ENCODE measurements around the gene PSMB8. TPM values are rescaled to one million over a fixed set of nuclear protein-coding genes. Genes with fewer than 3 reads are reported as not detected.
A peak's percentile ranks its signal among the peaks of the same experiment; 100 is the strongest.

PSMB8 gene
- total RNA-seq, 2 donors from 2014 or later: 9.9 to 24.1 TPM

GRCh38 chr6:32799740-32800139 is 44.1 kb downstream of the PSMB8 start:
- TF ChIP-seq, protein P1, sequence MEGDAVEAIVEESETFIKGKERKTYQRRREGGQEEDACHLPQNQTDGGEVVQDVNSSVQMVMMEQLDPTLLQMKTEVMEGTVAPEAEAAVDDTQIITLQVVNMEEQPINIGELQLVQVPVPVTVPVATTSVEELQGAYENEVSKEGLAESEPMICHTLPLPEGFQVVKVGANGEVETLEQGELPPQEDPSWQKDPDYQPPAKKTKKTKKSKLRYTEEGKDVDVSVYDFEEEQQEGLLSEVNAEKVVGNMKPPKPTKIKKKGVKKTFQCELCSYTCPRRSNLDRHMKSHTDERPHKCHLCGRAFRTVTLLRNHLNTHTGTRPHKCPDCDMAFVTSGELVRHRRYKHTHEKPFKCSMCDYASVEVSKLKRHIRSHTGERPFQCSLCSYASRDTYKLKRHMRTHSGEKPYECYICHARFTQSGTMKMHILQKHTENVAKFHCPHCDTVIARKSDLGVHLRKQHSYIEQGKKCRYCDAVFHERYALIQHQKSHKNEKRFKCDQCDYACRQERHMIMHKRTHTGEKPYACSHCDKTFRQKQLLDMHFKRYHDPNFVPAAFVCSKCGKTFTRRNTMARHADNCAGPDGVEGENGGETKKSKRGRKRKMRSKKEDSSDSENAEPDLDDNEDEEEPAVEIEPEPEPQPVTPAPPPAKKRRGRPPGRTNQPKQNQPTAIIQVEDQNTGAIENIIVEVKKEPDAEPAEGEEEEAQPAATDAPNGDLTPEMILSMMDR (IDR thresholded peaks at IDR 0.05): no peak
- TF ChIP-seq POLR2A (IDR thresholded peaks at IDR 0.05): no peak
- Histone ChIP-seq H3K27ac (no peak overlapping the region), H3K27me3 (no peaks in the 10 kb centered on the region), H3K9me3 (no peaks in the 10 kb centered on the region), H3K4me1 (peaks cover 7% of the 10 kb centered on the region), H3K36me3 (replicated peaks in 1 of 2; ENCODE audit: insufficient read depth in 1 of 2, low read depth in 2 of 2) (no peaks in the 10 kb centered on the region), H3K4me3 (no peak overlapping the region)
- ATAC-seq (no peak), DNase-seq (no peak)
- 55 to 62% methylated on average over 3 of the region's 3 CpGs for WGBS, 2 donors
- intact Hi-C loops (cut with DNase I): no loop called here

DNA sequence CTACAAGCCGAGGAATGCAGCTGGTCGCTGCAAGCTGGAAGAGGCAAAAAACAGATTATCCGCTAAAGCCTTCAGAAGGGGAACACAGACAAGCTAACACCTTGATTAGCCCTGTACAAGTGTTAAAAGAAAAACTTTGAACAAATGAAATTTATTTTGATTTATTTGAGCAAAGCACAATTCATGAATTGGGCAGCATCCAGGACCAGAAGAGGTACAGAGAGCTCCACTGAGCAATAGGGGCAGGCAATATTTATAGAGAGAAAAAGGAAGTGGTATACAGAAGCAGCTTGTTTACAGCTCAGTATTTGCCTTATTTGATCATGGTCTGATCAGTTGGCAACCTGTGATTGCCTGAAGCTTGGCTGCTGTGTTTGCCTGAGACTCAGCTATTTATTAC is 44.7 kb downstream of the PSMB8 start:
- peaks cover 7% of the 10 kb centered on the region for H3K4me1 ChIP-seq
- H3K27ac ChIP-seq: no peak overlapping the region
- ATAC-seq (no peak), DNase-seq (no peak)
- intact Hi-C loops (cut with DNase I): no loop called here
- WGBS, 2 donors: 85 to 96% methylated on average over 3 of the region's 3 CpGs
- no peaks in the 10 kb centered on the region for H3K9me3 ChIP-seq
- TF ChIP-seq, protein P1 (IDR thresholded peaks at IDR 0.05): no peak
- no peak for TF ChIP-seq POLR2A (IDR thresholded peaks at IDR 0.05)
- no peak overlapping the region for H3K4me3 ChIP-seq
- no peaks in the 10 kb centered on the region for H3K27me3 ChIP-seq
- no peaks in the 10 kb centered on the region for H3K36me3 ChIP-seq (replicated peaks in 1 of 2; ENCODE audit: insufficient read depth in 1 of 2, low read depth in 2 of 2)

DNA sequence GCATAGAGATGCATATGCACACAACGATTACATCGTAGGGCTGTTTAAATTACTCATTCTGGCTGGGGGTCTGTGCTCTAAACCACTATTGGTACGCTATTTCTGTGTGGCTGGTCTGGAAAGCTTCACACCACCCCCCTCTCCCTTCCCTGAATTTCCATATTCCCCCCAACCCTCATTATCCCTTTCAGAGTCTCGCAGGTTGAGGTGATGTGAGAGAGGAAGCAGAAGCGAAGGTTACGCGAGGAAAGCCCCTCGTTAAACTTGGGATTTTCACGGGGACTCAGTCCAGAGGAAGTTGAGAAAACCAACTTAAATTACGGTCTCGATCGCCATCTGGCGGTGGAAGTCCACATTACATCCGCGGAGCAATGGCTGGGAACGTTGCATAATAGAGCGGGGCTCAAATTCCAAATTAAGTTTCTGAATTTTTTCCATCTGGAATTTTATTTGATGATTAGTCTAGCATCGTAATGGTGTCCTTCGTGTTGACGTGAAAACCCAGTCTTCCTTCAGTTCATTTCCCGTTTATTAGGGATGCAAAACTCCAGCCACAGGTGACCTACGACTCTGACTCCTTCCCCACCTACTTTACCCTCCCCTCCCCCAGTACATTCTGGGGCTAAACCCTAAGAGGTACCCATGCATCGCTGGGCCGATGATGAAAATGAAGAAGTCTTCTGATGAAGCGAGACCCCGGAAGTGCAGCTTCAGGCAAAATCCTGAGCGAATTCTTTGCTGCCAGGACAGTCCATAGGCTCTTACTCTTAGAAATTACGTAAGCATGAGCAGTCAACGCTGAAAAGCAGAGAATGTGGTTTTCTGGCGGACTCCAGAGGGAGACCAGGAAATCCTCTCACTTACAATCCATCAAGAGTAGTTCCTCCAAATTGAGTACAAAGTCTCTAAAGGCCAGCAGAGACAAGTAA is 46.7 kb downstream of the PSMB8 start:
- WGBS, 2 donors: 4 to 7% methylated on average over 30 of the region's 30 CpGs
- DNase-seq: peak; percentile 71 to 84 (median 77)
- no peak overlapping the region for H3K27ac ChIP-seq
- TF ChIP-seq POLR2A (IDR thresholded peaks at IDR 0.05): no peak
- TF ChIP-seq, protein P1 (IDR thresholded peaks at IDR 0.05): peak; percentile 66 to 94 (median 86)
- no peaks in the 10 kb centered on the region for H3K27me3 ChIP-seq
- no peak overlapping the region for H3K4me3 ChIP-seq
- H3K9me3 ChIP-seq: no peaks in the 10 kb centered on the region
- peak; percentile 83 for ATAC-seq
- intact Hi-C loops (cut with DNase I): no loop called here
- H3K36me3 ChIP-seq (replicated peaks in 1 of 2; ENCODE audit: insufficient read depth in 1 of 2, low read depth in 2 of 2): no peaks in the 10 kb centered on the region
- peaks cover 7% of the 10 kb centered on the region for H3K4me1 ChIP-seq

DNA sequence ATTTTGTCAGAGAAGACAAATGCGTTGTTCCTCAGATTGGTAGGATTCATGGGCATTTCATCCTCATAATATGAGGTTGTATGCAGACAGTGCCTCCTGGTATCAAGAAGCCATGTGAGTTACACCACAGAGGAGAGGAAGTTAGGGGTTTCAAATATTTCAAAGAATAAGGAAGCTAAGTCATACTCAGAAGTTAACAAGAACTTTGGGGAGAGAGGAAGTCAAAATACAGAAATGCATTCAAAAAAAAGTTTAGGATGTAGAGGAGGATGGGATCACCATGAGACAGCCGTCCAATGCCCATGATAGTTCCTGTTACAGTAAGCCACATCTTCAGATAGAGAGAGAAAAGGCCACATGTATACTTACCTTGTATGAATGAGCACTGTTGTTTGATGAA is 49.3 kb downstream of the PSMB8 start:
- peaks cover 7% of the 10 kb centered on the region for H3K4me1 ChIP-seq
- H3K27ac ChIP-seq: no peak overlapping the region
- intact Hi-C loops (cut with DNase I): loop anchor here (5.0 kb wide), 1 partner anchor 382 kb away; no protein-coding TSS in a partner anchor
- no peak for TF ChIP-seq POLR2A (IDR thresholded peaks at IDR 0.05)
- TF ChIP-seq, protein P1 (IDR thresholded peaks at IDR 0.05): no peak
- no peaks in the 10 kb centered on the region for H3K36me3 ChIP-seq (replicated peaks in 1 of 2; ENCODE audit: insufficient read depth in 1 of 2, low read depth in 2 of 2)
- H3K9me3 ChIP-seq: no peaks in the 10 kb centered on the region
- H3K27me3 ChIP-seq: no peaks in the 10 kb centered on the region
- ATAC-seq (no peak), DNase-seq (peak in 1 of 4 donors; percentile 31)
- H3K4me3 ChIP-seq: no peak overlapping the region
- 47 to 52% methylated on average over 2 of the region's 2 CpGs for WGBS, 2 donors
